Uterus (tissue), 2 donors: ENCODE data around the gene OR10G3.

Experiments used
- POLR2A ChIP-seq, 2 donors: fragments of 450-650 bp; IDR thresholded peaks; one replicate each; pipeline ENCODE4 v1.6.1; 2016; ENCODE audit warnings: antibody characterized with exemption in 2 of 2, mild to moderate bottlenecking in 1 of 2, moderate library complexity in 1 of 2
- TF ChIP-seq, protein P1 (sequence below), 4 experiments: fragments of 200-600 bp in 2 of 4; fragments of 450-650 bp in 2 of 4; sonication (generic) in 2 of 4; IDR thresholded peaks; one replicate each; pipeline ENCODE4 v1.5.1; 2016 to 2019; ENCODE audit warnings: antibody characterized with exemption in 4 of 4, mild to moderate bottlenecking in 2 of 4, moderate library complexity in 1 of 4

DNA sequence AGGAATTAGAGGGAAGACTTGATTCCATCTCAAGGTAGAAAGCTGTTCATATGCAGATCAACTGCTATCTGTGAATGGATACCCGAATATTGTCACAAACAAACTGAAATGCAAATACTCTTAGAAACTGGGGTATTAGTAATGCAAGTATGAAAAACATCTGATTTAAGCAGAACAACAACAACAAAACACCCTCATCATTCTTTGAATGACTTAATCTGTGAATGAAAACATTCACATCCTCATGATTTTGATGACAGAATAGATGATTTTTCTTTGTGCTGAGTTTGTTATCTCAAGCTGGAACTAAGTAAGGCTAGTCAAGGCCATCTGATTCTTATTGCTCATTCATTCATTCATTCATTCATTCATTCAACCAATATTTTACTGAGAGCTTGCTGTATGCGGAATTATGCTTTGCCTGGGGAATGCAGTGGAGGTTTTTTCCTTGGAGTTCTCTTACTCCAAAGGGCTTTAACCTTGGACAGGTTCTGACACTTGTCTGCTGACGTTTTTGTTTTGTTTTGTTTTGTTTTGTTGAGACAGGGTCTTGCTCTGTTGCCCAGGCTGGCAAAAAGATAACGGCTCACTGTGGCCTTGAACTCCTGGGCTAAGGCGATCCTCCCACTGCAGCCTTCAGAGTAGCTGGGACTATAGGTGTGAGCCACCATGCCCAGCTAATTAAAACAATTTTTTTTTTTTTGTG lies 23.3 kb downstream of the OR10G3 start:
- TF ChIP-seq, protein P1, sequence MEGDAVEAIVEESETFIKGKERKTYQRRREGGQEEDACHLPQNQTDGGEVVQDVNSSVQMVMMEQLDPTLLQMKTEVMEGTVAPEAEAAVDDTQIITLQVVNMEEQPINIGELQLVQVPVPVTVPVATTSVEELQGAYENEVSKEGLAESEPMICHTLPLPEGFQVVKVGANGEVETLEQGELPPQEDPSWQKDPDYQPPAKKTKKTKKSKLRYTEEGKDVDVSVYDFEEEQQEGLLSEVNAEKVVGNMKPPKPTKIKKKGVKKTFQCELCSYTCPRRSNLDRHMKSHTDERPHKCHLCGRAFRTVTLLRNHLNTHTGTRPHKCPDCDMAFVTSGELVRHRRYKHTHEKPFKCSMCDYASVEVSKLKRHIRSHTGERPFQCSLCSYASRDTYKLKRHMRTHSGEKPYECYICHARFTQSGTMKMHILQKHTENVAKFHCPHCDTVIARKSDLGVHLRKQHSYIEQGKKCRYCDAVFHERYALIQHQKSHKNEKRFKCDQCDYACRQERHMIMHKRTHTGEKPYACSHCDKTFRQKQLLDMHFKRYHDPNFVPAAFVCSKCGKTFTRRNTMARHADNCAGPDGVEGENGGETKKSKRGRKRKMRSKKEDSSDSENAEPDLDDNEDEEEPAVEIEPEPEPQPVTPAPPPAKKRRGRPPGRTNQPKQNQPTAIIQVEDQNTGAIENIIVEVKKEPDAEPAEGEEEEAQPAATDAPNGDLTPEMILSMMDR (IDR thresholded peaks at IDR 0.05) = no peak
- no peak for TF ChIP-seq POLR2A (IDR thresholded peaks at IDR 0.05)
